NK-92 treated with Interleukin-12 subunit alpha and Interleukin-12 subunit beta, amount 100 ng/mL, for 24 hours (cell line): Measurements from ENCODE around the gene MAN2C1.
"Not testable (repeated sequence)": the region's sequence is repeated elsewhere in the genome, so short reads cannot be mapped to it uniquely, and the experiment has no call there.

Experiments
- DNase-seq: peaks from one replicate; lab custom pipeline; 2025; lab: John Stamatoyannopoulos, UW

The MAN2C1 gene

GRCh38 chr15:75367913-75368688 lies at the start of gene MAN2C1:
MAN2C1 (minus strand) TSS chr15:75368607; CDS start chr15:75368583, 24 bp downstream.
- peak; percentile 97 for DNase-seq

- no peak for DNase-seq
Observed at GRCh38 chr15:75416584-75416983, 48.2 kb upstream of the MAN2C1 start.

GRCh38 chr15:75410196-75410595 lies 41.8 kb upstream of the MAN2C1 start:
- no peak for DNase-seq

- no peak for DNase-seq
Observed at GRCh38 chr15:75407083-75407482, 38.7 kb upstream of the MAN2C1 start.

GRCh38 chr15:75403892-75404291 lies 35.5 kb upstream of the MAN2C1 start:
- no peak for DNase-seq

- DNase-seq: no peak
Observed at GRCh38 chr15:75397494-75397893, 29.1 kb upstream of the MAN2C1 start.

GRCh38 chr15:75389791-75390382 lies 21.5 kb upstream of the MAN2C1 start:
- DNase-seq: no peak

- DNase-seq: not testable (repeated sequence)
Observed at GRCh38 chr15:75383986-75384385, 15.6 kb upstream of the MAN2C1 start.

- no peak for DNase-seq
Observed at GRCh38 chr15:75380773-75381172, 12.4 kb upstream of the MAN2C1 start.

GRCh38 chr15:75371901-75372688 lies 3.7 kb upstream of the MAN2C1 start:
- DNase-seq: no peak

- no peak for DNase-seq
Observed at GRCh38 chr15:75371486-75371885, 3.1 kb upstream of the MAN2C1 start.

GRCh38 chr15:75369897-75370581 lies 1.6 kb upstream of the MAN2C1 start:
- DNase-seq: no peak

GRCh38 chr15:75368689-75369239 lies 357 bp upstream of the MAN2C1 start:
- DNase-seq: no peak

GRCh38 chr15:75367406-75367912 lies 948 bp downstream of the MAN2C1 start:
- no peak for DNase-seq

GRCh38 chr15:75367006-75367405 lies 1.4 kb downstream of the MAN2C1 start:
- no peak for DNase-seq

- DNase-seq: no peak
Observed at GRCh38 chr15:75366163-75366562, 2.2 kb downstream of the MAN2C1 start.

- DNase-seq: no peak
Observed at GRCh38 chr15:75364881-75365280, 3.5 kb downstream of the MAN2C1 start.

- DNase-seq: no peak
Observed at GRCh38 chr15:75363786-75364185, 4.6 kb downstream of the MAN2C1 start.

GRCh38 chr15:75362642-75363249 lies 5.7 kb downstream of the MAN2C1 start:
- DNase-seq: no peak

GRCh38 chr15:75361989-75362641 lies 6.3 kb downstream of the MAN2C1 start:
- DNase-seq: no peak
